B cell (primary cell): Measurements from ENCODE around the gene PPP5C.

Source experiments
- EZH2 ChIP-seq: IDR thresholded peaks from 2 replicates; pipeline ENCODE4 v1.6.1; 2012; ENCODE audit warnings: borderline replicate concordance, low read depth, mild to moderate bottlenecking, moderate library complexity, low read length; ENCODE audit not compliant: insufficient read depth, poor library complexity, severe bottlenecking
- TF ChIP-seq, protein P1 (sequence below): fragments of 200-600 bp; IDR thresholded peaks from one replicate; pipeline ENCODE4 v1.8.0; 2022; ENCODE audit warnings: antibody characterized with exemption, mild to moderate bottlenecking

DNA sequence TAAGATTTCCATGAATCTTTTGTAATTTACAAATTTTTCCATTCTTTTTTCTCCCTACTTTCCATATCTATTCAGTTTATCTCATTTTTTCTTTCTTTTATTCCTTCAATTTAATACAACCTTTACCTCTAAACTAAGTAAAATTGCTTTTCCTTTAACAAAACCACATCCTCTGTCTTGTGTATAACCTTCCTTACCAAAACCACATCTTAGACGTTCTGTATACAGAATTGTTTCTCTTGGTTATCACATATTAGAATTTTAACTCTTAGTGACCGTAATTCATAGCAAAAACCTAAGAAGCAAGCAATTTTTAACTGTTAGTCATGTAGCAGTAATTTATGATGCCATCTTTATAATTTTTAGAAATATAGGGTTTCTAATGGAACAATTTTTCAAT is 15.0 kb downstream of the PPP5C start:
- TF ChIP-seq, protein P1, sequence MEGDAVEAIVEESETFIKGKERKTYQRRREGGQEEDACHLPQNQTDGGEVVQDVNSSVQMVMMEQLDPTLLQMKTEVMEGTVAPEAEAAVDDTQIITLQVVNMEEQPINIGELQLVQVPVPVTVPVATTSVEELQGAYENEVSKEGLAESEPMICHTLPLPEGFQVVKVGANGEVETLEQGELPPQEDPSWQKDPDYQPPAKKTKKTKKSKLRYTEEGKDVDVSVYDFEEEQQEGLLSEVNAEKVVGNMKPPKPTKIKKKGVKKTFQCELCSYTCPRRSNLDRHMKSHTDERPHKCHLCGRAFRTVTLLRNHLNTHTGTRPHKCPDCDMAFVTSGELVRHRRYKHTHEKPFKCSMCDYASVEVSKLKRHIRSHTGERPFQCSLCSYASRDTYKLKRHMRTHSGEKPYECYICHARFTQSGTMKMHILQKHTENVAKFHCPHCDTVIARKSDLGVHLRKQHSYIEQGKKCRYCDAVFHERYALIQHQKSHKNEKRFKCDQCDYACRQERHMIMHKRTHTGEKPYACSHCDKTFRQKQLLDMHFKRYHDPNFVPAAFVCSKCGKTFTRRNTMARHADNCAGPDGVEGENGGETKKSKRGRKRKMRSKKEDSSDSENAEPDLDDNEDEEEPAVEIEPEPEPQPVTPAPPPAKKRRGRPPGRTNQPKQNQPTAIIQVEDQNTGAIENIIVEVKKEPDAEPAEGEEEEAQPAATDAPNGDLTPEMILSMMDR: no peak
- no peak for TF ChIP-seq EZH2
